Activated CD4-positive, alpha-beta T cell treated with anti-CD3 and anti-CD28 coated beads for 1 hour (primary cell): ENCODE results near the gene LEFTY1.
"Not testable (repeated sequence)": the region's sequence is repeated elsewhere in the genome, so short reads cannot be mapped to it uniquely, and the experiment has no call there.

Experiments used
- DNase-seq: peaks from one replicate; pipeline ENCODE4 v3.0.0-alpha.2; 2020

Gene LEFTY1

GRCh38 chr1:225845571-225846259 lies 43.2 kb downstream of the LEFTY1 start:
- no peak for DNase-seq

GRCh38 chr1:225845097-225845496 lies 43.8 kb downstream of the LEFTY1 start:
- DNase-seq: no peak

GRCh38 chr1:225844236-225845061 lies 44.5 kb downstream of the LEFTY1 start:
- DNase-seq: no peak

GRCh38 chr1:225843426-225843795 lies 45.5 kb downstream of the LEFTY1 start:
- DNase-seq: no peak

- no peak for DNase-seq
Observed at GRCh38 chr1:225842788-225843425, 46.0 kb downstream of the LEFTY1 start.

GRCh38 chr1:225842074-225842473 lies 46.9 kb downstream of the LEFTY1 start:
- DNase-seq: no peak

GRCh38 chr1:225840713-225841112 lies 48.2 kb downstream of the LEFTY1 start:
- no peak for DNase-seq

- DNase-seq: no peak
Observed at GRCh38 chr1:225840223-225840610, 48.7 kb downstream of the LEFTY1 start.

- no peak for DNase-seq
Observed at GRCh38 chr1:225838793-225839192, 50.2 kb downstream of the LEFTY1 start.

- not testable (repeated sequence) for DNase-seq
Observed at GRCh38 chr1:225836296-225836695, 52.6 kb downstream of the LEFTY1 start.
